SK-N-SH (cell line): ENCODE data around the gene TOX2.

Experiments
- ELF1 ChIP-seq: IDR thresholded peaks from 2 replicates; pipeline ENCODE4 v1.4.0; 2012
- EP300 ChIP-seq, 2 experiments: IDR thresholded peaks; 2 replicates each; pipeline versions ENCODE4 v1.4.0 to v1.6.1; 2012; ENCODE audit warnings: borderline replicate concordance in 1 of 2, low read depth in 1 of 2, low read length in 1 of 2
- NRF1 ChIP-seq: IDR thresholded peaks from 2 replicates; pipeline ENCODE4 v1.6.1; 2012; ENCODE audit warnings: low read depth, mild to moderate bottlenecking, low read length
- RAD21 ChIP-seq: IDR thresholded peaks from 2 replicates; pipeline ENCODE4 v1.6.1; 2012; ENCODE audit warnings: mild to moderate bottlenecking, low read length
- RFX5 ChIP-seq: IDR thresholded peaks from 2 replicates; pipeline ENCODE4 v1.6.1; 2012; ENCODE audit warnings: mild to moderate bottlenecking, improper control_type of control experiment, low read length
- SIN3A ChIP-seq: IDR thresholded peaks from 2 replicates; pipeline ENCODE4 v1.6.1; 2012; ENCODE audit warnings: low read depth, mild to moderate bottlenecking, low read length, moderate library complexity, borderline replicate concordance
- TAF1 ChIP-seq: IDR thresholded peaks from 2 replicates; pipeline ENCODE4 v1.6.1; 2012; ENCODE audit warnings: low read depth, mild to moderate bottlenecking, low read length, moderate library complexity, borderline replicate concordance
- TEAD4 ChIP-seq: IDR thresholded peaks from 2 replicates; pipeline ENCODE4 v1.4.0; 2012; ENCODE audit warnings: mild to moderate bottlenecking, borderline replicate concordance; ENCODE audit not compliant: insufficient read depth
- TF ChIP-seq, protein P1 (sequence below): fragments of 200-600 bp; sonication (generic); IDR thresholded peaks from 2 replicates; pipeline ENCODE4 v1.6.1; 2017; ENCODE audit warnings: antibody characterized with exemption, mild to moderate bottlenecking, moderate library complexity

DNA sequence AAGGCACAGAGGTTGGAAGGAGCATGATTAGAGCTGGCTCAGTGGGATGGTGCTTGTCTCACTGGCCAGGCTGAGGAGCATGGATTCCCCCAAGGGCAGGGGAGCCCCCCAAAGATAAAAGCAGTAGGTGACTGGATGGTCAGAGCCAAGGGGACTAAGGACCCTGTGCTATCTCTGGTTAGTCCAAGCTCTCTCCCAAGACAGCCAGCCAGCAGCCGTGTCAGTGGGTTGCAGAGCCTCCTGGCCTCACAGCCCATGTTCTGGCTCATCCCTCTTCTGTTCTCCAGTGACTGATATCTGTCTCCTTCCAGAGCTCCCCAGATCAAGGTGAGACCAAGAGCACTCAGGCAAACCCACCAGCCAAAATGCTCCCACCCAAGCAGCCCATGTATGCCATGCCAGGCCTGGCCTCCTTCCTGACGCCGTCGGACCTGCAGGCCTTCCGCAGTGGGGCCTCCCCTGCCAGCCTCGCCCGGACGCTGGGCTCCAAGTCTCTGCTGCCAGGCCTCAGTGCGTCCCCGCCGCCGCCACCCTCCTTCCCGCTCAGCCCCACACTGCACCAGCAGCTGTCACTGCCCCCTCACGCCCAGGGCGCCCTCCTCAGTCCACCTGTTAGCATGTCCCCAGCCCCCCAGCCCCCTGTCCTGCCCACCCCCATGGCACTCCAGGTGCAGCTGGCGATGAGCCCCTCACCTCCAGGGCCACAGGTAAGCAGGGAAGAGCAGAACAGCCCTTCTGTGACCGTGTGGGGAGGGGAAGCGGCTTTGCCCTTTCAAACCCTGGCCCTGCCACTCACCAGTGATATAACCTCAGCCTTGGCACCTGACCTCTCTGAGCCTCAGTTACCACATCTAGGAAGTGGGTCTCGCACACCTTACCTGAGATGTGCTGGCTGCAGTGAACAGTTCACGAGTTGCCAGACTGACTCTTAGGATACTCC lies 151.0 kb downstream of the TOX2 start:
- TF ChIP-seq, protein P1, sequence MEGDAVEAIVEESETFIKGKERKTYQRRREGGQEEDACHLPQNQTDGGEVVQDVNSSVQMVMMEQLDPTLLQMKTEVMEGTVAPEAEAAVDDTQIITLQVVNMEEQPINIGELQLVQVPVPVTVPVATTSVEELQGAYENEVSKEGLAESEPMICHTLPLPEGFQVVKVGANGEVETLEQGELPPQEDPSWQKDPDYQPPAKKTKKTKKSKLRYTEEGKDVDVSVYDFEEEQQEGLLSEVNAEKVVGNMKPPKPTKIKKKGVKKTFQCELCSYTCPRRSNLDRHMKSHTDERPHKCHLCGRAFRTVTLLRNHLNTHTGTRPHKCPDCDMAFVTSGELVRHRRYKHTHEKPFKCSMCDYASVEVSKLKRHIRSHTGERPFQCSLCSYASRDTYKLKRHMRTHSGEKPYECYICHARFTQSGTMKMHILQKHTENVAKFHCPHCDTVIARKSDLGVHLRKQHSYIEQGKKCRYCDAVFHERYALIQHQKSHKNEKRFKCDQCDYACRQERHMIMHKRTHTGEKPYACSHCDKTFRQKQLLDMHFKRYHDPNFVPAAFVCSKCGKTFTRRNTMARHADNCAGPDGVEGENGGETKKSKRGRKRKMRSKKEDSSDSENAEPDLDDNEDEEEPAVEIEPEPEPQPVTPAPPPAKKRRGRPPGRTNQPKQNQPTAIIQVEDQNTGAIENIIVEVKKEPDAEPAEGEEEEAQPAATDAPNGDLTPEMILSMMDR: no peak
- TF ChIP-seq TEAD4: no peak
- no peak for TF ChIP-seq NRF1
- TF ChIP-seq SIN3A: no peak
- TF ChIP-seq RAD21: no peak
- no peak for TF ChIP-seq EP300 (IDR thresholded peaks at IDR 0.05; ENCODE audit: borderline replicate concordance in 1 of 2, low read depth in 1 of 2, low read length in 1 of 2)
- TF ChIP-seq RFX5: no peak
- no peak for TF ChIP-seq ELF1
- TF ChIP-seq TAF1: no peak
